Thyroid gland (tissue), 4 donors: ENCODE data around the gene GALK1.

Source experiments
- POLR2A ChIP-seq, 2 donors: fragments of 450-650 bp; IDR thresholded peaks; one replicate each; pipeline ENCODE4 v1.6.1; 2017; ENCODE audit warnings: antibody characterized with exemption in 2 of 2, mild to moderate bottlenecking in 2 of 2, moderate library complexity in 1 of 2
- TF ChIP-seq, protein P1 (sequence below), 6 experiments: fragments of 200-600 bp in 3 of 6; fragments of 450-650 bp in 3 of 6; sonication (generic) in 3 of 6; IDR thresholded peaks; one replicate each; pipeline ENCODE4 v1.5.1; 2016 to 2019; ENCODE audit warnings: antibody characterized with exemption in 6 of 6, mild to moderate bottlenecking in 2 of 6, inconsistent platforms in 1 of 6, moderate library complexity in 1 of 6

DNA sequence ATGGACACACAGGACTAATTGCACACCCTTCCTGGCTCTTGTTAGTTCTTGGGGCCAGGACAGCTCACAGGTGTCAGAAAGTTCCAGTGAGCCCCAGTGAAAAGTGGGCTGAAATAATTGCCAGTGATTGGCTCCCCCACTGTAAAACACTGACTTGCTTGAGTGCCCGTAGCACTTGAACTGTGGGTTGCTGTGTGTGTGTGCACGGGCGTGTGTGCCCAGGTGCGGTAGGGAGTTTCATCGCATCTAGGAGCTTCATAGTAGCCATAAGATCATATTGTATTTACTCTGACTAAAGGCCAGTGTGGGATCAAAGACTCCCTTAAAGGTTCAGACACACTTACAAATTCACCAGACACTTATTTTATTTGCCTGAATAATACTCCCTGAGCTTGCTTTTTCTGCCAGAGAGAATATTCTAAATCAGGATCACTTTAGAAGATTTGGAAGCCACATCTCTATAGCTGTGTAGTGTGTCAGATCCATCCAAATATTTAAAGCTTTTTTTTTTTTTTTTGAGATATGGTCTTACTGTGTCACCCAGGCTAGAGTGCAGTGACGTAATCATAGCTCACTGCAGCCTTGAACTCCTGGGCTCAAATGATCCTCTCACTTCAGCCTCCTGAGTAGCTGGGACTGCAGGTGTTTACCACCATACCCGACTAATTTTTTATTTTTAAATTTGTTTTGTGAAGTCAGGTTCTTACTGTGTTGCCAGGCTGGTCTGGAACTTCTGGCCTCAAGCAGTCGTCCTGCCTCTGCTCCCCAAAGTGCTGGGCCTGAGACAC, 31.0 kb upstream of the GALK1 start:
- TF ChIP-seq, protein P1, sequence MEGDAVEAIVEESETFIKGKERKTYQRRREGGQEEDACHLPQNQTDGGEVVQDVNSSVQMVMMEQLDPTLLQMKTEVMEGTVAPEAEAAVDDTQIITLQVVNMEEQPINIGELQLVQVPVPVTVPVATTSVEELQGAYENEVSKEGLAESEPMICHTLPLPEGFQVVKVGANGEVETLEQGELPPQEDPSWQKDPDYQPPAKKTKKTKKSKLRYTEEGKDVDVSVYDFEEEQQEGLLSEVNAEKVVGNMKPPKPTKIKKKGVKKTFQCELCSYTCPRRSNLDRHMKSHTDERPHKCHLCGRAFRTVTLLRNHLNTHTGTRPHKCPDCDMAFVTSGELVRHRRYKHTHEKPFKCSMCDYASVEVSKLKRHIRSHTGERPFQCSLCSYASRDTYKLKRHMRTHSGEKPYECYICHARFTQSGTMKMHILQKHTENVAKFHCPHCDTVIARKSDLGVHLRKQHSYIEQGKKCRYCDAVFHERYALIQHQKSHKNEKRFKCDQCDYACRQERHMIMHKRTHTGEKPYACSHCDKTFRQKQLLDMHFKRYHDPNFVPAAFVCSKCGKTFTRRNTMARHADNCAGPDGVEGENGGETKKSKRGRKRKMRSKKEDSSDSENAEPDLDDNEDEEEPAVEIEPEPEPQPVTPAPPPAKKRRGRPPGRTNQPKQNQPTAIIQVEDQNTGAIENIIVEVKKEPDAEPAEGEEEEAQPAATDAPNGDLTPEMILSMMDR (IDR thresholded peaks at IDR 0.05), result no peak
- TF ChIP-seq POLR2A (IDR thresholded peaks at IDR 0.05), result no peak
